Adrenal gland (tissue), 12 donors: ENCODE data around the gene PSMA8. TPM values are rescaled to one million over a fixed set of nuclear protein-coding genes. Genes with fewer than 3 reads are reported as not detected.
"Not testable (repeated sequence)": the region's sequence is repeated elsewhere in the genome, so short reads cannot be mapped to it uniquely, and the experiment has no call there.

Experiments
- DNase-seq, 7 donors: peaks; one replicate each; pipeline ENCODE4 v3.0.0-alpha.2; 2019 to 2020
- H3K27ac ChIP-seq, 5 donors: fragments of 200-600 bp; sonication (generic) in 4 of 5; 1 replicate in 3 of 5; 2 replicates in 2 of 5; pipeline versions ENCODE4 v1.5.1 to v1.8.0; 2016 to 2020; ENCODE audit warnings: mild to moderate bottlenecking in 1 of 5
- H3K27me3 ChIP-seq: fragments of 200-600 bp; 2 replicates; pipeline ENCODE4 v1.8.0; 2021
- H3K36me3 ChIP-seq, 2 donors: fragments of 200-600 bp; replicated peaks in 1 of 2; 1 replicate in 1 of 2; 2 replicates in 1 of 2; pipeline versions ENCODE4 v1.5.1 to v1.8.0; 2018 to 2022
- H3K4me1 ChIP-seq, 2 donors: fragments of 200-600 bp; replicated peaks in 1 of 2; 1 replicate in 1 of 2; 2 replicates in 1 of 2; pipeline versions ENCODE4 v1.5.1 to v1.8.0; 2018 to 2021
- H3K4me3 ChIP-seq, 4 donors: fragments of 200-600 bp; sonication (generic) in 3 of 4; one replicate each; pipeline ENCODE4 v1.5.1; 2016 to 2018
- H3K9me3 ChIP-seq, 3 donors: fragments of 200-600 bp; sonication (generic) in 1 of 3; replicated peaks in 1 of 3; 1 replicate in 2 of 3; 2 replicates in 1 of 3; pipeline versions ENCODE4 v1.5.1 to v1.8.0; 2016 to 2021
- POLR2A ChIP-seq, 2 donors: fragments of 450-650 bp; IDR thresholded peaks; one replicate each; pipeline ENCODE4 v1.6.1; 2017; ENCODE audit warnings: antibody characterized with exemption in 2 of 2, mild to moderate bottlenecking in 2 of 2, moderate library complexity in 1 of 2
- whole genome bisulfite sequencing, 4 donors: extraction: QIAGEN DNeasy Blood & Tissue Kit in 2 of 4; methylation state at CpG; one replicate each; pipeline versions ENCODE4 v1.1.5 to v1.1.7; 2013 to 2017; 5-methylcytosine and 5-hydroxymethylcytosine counted together
- intact Hi-C, 2 donors: fragments of 100-400 bp; cut with DNase I; formaldehyde crosslinking; loops; one replicate each; pipeline versions ENCODE4 v1.14.1 to v1.15.0; 2022 to 2023
- polyA plus RNA-seq, 3 donors: library from polyadenylated mRNA; stranded (reverse); fragments of 200-250 nt in 2 of 3; fragments of 350-450 nt in 1 of 3; fragmentation: Illumina TruSeq in 1 of 3; extraction: RNeasy Lipid Tissue Mini Kit (QIAGEN cat#74804) in 1 of 3; gene quantifications; one replicate each; pipeline ENCODE4 v1.2.3, GENCODE V29; 2013 to 2014
- total RNA-seq, 9 donors: library from RNA; depleted of rRNA in 4 of 9; stranded (reverse); fragments of >200 nt in 4 of 9; fragments of 120-200 nt in 1 of 9; fragmentation: NEBNext Ultra II Directional in 1 of 9; extraction: Animal tissue kit (Norgen Biotek cat#: 25700) in 1 of 9; gene quantifications; one replicate each; pipeline versions ENCODE4 v1.1.0 to v1.2.4, GENCODE V29; 2013 to 2023
- TF ChIP-seq, protein P1 (sequence below), 6 experiments: fragments of 450-650 bp in 4 of 6; fragments of 200-600 bp in 2 of 6; sonication (generic) in 1 of 6; IDR thresholded peaks; 1 replicate in 5 of 6; 2 replicates in 1 of 6; pipeline versions ENCODE4 v1.5.1 to v1.8.0; 2016 to 2021; ENCODE audit warnings: antibody characterized with exemption in 6 of 6, mild to moderate bottlenecking in 2 of 6, moderate library complexity in 1 of 6
- donor health status: healthy with polysubstance abuse.
- donor health status: Bipolar disorder and iron deficiency.
- donor health status: DM: yes; HTN: yes; CAD: no.
- donor health status: DM: no; HTN: no; CAD: no.
- donor health status: DM: no; HTN: no; CAD: no.
- donor health status: DM: yes; HTN: yes; CAD: no.

PSMA8 gene
- total and polyA plus RNA-seq, 12 donors: 0.07 to 0.36 (median 0.22) TPM; not detected in 7

DNA sequence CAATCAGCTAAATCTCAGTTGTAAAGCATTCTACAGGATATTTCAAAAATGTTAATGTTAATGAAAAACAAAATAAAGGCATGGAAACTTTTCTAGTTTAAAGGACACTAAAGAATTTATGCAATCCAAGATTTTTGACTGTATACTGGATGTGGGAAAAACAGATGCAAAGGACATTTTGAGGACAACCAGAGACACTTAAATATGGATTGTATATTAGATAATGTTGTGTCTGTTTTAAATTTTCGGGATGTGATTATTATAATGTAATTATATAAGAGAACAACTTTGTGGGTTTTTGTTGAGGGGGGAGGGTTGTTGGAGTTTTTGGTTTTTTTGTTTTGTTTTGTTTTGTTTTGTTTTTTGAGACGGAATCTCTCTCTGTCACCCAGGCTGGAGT, 30.9 kb downstream of the PSMA8 start:
- WGBS, 4 donors: 69 to 80% (median 72%) methylated on average over 2 of the region's 2 CpGs
- no peaks in the 10 kb centered on the region for H3K36me3 ChIP-seq
- H3K9me3 ChIP-seq: no peaks in the 10 kb centered on the region
- H3K4me1 ChIP-seq: no peaks in the 10 kb centered on the region
- DNase-seq: no peak
- intact Hi-C loops: no loop called here
- no peak overlapping the region for H3K27ac ChIP-seq
- TF ChIP-seq, protein P1, sequence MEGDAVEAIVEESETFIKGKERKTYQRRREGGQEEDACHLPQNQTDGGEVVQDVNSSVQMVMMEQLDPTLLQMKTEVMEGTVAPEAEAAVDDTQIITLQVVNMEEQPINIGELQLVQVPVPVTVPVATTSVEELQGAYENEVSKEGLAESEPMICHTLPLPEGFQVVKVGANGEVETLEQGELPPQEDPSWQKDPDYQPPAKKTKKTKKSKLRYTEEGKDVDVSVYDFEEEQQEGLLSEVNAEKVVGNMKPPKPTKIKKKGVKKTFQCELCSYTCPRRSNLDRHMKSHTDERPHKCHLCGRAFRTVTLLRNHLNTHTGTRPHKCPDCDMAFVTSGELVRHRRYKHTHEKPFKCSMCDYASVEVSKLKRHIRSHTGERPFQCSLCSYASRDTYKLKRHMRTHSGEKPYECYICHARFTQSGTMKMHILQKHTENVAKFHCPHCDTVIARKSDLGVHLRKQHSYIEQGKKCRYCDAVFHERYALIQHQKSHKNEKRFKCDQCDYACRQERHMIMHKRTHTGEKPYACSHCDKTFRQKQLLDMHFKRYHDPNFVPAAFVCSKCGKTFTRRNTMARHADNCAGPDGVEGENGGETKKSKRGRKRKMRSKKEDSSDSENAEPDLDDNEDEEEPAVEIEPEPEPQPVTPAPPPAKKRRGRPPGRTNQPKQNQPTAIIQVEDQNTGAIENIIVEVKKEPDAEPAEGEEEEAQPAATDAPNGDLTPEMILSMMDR (IDR thresholded peaks at IDR 0.05): no peak
- no peak for TF ChIP-seq POLR2A (IDR thresholded peaks at IDR 0.05)
- H3K4me3 ChIP-seq: no peak overlapping the region
- H3K27me3 ChIP-seq: no peaks in the 10 kb centered on the region

DNA sequence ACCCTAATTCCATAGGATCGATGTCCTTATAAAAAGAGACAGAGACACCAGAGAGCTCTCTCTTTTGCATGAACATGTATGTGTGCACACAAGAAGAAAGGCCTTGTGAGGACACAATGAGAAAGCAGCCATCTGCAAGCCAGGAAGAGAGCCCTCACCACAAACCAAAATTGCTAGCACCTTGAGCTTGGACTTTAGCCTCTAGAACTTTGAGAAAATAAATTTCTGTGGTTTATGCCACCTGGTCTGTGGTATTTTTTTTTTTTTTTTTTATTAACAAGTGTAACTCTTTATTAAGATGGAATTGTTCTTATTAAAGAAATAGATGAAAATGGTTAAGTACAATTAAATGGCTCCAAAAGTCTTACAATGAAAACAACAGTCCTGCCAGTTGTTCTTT, 33.9 kb downstream of the PSMA8 start:
- H3K27ac ChIP-seq, H3K4me3 ChIP-seq, H3K27me3 ChIP-seq, intact Hi-C loops, H3K9me3 ChIP-seq, H3K4me1 ChIP-seq, H3K36me3 ChIP-seq, DNase-seq: not testable (repeated sequence)
- 89 to 98% (median 97%) methylated on average over 1 of the region's 1 CpG for WGBS, 4 donors

DNA sequence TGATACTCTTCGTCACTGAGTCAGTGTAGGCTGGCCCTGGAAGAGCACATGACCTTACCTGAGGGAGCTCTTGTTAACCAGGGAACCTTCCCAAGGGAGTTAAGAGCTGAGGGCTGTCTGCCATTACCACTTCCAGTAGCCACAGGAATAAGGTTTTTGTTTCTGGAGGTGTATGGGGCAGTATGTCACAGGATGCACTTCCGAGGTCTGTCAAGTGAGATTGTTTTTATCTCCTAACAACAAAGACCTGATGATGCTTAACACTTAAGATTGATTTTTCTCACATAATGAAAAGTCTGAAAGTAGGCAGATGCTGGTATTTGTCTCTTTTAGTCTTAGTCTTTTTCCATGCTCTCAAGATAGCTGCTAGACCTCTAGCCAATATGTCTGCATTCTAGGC, 41.8 kb downstream of the PSMA8 start:
- intact Hi-C loops: no loop called here
- 58 to 85% (median 81%) methylated on average over 1 to 2 of the region's 2 CpGs for WGBS, 4 donors

DNA sequence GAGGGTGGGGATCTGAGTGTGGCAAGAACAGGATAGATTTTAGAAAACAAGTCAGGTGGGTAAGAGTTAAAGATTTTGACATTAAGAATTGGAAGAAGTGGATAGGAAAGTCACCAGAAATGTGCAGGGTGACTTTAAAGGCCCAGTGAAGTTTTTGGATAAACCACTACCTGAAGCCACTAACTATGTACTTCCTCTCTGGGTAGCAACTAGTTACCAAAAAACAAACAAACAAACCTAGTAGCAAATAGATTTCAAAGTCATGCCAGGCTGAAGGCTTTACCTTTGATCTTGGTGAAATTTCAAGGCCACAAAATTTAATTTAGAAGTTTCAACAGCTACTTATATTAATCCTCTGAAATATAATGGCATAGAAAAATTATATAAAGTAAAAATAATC, 42.5 kb downstream of the PSMA8 start:
- intact Hi-C loops: no loop called here
- TF ChIP-seq POLR2A (IDR thresholded peaks at IDR 0.05): no peak
- TF ChIP-seq, protein P1 (IDR thresholded peaks at IDR 0.05): no peak
- H3K4me3 ChIP-seq: no peak overlapping the region

More for the DNA sequence above, 41.8 kb downstream of the PSMA8 start:
- H3K27me3 ChIP-seq: no peaks in the 10 kb centered on the region
- no peaks in the 10 kb centered on the region for H3K4me1 ChIP-seq
- H3K27ac ChIP-seq: no peak overlapping the region
- H3K9me3 ChIP-seq: no peaks in the 10 kb centered on the region
- H3K36me3 ChIP-seq: no peaks in the 10 kb centered on the region
- H3K4me3 ChIP-seq: no peak overlapping the region
- DNase-seq: no peak
- no peak for TF ChIP-seq POLR2A (IDR thresholded peaks at IDR 0.05)
- TF ChIP-seq, protein P1 (IDR thresholded peaks at IDR 0.05): no peak

DNA sequence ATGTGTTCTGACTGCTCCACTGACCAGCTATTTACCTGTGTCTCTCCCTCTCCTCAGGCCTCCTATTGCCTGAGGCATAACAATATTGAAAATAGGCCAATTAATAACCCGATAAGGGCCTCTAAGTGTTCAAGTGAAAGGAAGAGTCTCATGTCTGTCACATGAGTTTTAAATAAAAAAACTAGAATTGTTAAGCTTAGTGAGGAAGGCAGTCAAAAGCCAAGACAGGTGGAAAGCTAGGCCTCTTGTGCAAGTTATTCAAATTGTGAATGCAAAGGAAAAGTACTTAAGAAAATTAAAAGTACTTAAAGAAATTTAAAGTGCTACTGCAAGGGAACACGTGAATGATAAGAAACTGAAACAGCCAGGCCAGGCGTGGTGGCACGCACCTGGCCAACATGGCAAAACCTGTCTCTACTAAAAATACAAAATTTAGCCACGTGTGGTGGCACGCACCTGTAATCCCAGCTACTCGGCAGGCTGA, 47.7 kb downstream of the PSMA8 start:
- Histone ChIP-seq H3K9me3 (no peaks in the 10 kb centered on the region), H3K27me3 (no peaks in the 10 kb centered on the region), H3K27ac (no peak overlapping the region), H3K36me3 (no peaks in the 10 kb centered on the region), H3K4me3 (no peak overlapping the region), H3K4me1 (no peaks in the 10 kb centered on the region)
- WGBS, 4 donors: 87 to 91% (median 91%) methylated on average over 7 of the region's 7 CpGs
- intact Hi-C loops: loop anchor here in 1 of 2 donors (10.0 kb wide), 1 partner anchor 417 kb away; no protein-coding TSS in a partner anchor
- no peak for TF ChIP-seq POLR2A (IDR thresholded peaks at IDR 0.05)
- TF ChIP-seq, protein P1 (IDR thresholded peaks at IDR 0.05): no peak
- no peak for DNase-seq

More for the DNA sequence above, 42.5 kb downstream of the PSMA8 start:
- Histone ChIP-seq H3K9me3 (no peaks in the 10 kb centered on the region), H3K36me3 (no peaks in the 10 kb centered on the region), H3K4me1 (no peaks in the 10 kb centered on the region), H3K27ac (no peak overlapping the region), H3K27me3 (no peaks in the 10 kb centered on the region)
- no peak for DNase-seq
